GM10266 (cell line): ENCODE measurements around the gene PRDX3.

Experiments
- DNase-seq: peaks from one replicate; pipeline ENCODE4 v3.0.0; 2012; ENCODE audit errors: extremely low spot score
- TF ChIP-seq, protein P1 (sequence below): IDR thresholded peaks from 2 replicates; pipeline ENCODE4 v1.5.1; 2012; ENCODE audit warnings: mild to moderate bottlenecking, low read depth; ENCODE audit not compliant: control insufficient read depth, insufficient read depth; ENCODE audit errors: missing control alignments

The PRDX3 gene

DNA sequence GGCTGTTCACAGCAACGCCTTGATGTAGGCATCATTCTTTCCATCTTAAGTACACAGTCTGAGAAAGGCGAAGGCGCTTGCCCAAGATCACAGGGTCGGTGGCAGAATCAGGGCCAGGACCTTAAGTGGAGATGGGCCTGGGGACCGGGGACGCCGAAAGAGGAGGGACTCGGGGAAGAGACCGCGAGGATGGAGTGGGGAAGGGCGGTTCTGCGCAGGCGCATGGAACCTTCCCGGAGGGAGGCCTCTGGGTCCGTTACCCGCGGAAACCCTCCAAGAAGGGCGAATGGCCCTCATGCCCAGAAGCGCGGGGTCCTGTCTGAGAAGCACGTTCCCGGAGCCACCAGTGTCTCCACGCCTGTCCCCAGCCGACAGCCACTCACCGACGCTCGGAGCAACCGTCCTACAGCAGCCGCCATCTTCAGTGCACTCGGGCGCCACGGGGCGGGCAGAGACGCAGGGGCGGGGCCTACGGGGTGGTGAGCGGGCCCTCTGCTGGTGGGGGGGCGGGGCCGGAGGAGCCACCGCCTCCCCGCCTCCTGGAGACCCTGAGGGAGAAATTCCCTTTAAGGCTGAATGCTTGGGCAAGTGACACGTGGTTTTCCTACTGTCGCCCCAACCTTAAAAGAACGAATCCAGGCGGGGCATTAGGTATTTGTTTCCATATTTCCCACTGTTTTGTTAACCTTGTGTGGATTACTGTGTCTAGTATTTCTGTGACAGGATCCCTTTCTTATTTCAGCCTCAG, at the start of gene PRDX3:
PRDX3 (minus strand) TSS at position 441 of the 748 bp plus-strand sequence; CDS start at position 419, 22 bp downstream.
- TF ChIP-seq, protein P1, sequence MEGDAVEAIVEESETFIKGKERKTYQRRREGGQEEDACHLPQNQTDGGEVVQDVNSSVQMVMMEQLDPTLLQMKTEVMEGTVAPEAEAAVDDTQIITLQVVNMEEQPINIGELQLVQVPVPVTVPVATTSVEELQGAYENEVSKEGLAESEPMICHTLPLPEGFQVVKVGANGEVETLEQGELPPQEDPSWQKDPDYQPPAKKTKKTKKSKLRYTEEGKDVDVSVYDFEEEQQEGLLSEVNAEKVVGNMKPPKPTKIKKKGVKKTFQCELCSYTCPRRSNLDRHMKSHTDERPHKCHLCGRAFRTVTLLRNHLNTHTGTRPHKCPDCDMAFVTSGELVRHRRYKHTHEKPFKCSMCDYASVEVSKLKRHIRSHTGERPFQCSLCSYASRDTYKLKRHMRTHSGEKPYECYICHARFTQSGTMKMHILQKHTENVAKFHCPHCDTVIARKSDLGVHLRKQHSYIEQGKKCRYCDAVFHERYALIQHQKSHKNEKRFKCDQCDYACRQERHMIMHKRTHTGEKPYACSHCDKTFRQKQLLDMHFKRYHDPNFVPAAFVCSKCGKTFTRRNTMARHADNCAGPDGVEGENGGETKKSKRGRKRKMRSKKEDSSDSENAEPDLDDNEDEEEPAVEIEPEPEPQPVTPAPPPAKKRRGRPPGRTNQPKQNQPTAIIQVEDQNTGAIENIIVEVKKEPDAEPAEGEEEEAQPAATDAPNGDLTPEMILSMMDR = no peak

DNA sequence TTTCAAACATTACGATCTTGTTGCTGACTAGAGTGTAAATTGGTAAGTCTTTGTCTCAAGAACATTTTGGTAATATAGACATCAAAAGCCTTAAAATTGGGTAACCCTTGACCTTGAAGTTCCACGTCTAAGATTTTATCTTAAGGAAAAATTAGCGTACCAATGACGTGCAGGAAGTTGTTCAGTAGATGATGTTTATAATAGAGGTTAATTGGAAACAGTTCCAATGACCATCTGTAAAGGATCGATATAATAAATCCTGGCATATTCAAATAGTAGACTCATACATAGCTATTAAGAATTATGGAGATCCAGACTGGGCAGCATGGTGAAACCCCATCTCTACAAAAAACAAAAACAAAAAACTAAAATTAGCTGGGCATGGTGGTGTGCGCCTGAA, 49.2 kb upstream of the PRDX3 start:
- no peak for DNase-seq
- TF ChIP-seq, protein P1 = no peak

More for the DNA sequence above, at the start of gene PRDX3:
- peak; percentile 92 for DNase-seq

DNA sequence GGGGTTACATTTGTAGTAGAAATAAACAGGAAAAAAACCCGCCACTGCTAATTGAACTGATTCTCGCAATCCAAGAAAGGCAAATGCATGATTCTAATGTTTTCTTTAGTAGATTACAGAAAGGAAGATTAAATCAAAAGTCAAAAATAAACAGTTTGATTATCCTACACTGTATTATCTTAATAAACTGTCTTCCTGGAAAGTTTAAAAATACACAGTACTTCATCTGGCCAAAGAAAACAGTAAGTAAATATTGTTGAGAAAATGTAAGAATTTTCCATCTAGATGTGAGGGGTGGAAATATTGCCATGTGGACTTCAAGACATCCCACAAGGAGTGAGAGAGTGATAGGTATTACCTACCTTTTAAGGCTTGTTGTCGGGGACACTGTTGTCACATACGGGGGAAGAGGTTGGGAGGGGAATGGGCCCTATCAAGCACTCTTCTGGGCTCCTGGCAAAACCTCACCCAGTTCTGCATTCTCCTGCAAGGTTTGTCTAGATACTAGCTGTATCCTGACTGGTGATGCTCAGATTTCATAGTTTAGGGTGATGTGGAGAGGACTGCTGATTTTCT, 46.6 kb upstream of the PRDX3 start:
- TF ChIP-seq, protein P1 = no peak
- no peak for DNase-seq

DNA sequence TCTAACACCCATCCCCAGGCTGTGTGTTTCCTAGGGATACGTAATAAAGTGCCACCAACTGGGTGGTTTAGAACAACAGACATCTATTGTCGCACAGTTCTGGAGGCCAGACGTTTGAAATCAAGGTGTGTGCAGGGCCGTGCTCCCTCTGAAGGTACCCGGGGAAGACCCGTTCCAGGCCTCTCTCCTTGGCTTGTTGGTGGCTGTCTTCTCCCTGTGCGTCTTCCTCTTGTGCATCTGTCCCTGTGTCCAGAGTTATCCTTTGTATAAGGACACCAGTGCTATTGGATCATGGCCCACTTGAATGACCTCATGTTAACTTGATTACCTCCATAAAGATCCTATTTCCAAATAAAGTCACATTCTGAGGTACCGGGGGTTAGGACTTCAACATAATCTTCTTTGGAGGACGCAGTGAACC, 44.4 kb upstream of the PRDX3 start:
- TF ChIP-seq, protein P1 = no peak
- DNase-seq = no peak

DNA sequence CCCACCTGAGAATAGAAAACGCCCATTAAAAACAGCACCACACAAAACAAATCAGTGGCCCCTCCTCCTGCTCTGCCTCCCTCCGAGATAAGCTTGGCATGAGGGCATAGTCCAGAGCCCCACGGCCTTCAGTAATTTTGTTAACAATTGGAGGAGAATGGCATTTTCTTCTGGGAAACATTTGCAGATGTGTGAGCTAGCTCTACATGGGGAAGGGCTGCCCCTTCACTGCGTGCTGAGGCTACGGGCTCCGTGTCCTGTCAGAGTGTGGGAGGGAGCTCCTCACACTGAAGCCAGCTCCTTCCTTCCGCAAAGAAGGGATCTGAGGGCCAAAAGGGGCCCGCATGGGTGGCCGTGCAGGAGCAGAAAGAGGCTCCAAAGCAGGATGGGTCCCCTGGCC, 43.9 kb upstream of the PRDX3 start:
- TF ChIP-seq, protein P1 = no peak
- no peak for DNase-seq

DNA sequence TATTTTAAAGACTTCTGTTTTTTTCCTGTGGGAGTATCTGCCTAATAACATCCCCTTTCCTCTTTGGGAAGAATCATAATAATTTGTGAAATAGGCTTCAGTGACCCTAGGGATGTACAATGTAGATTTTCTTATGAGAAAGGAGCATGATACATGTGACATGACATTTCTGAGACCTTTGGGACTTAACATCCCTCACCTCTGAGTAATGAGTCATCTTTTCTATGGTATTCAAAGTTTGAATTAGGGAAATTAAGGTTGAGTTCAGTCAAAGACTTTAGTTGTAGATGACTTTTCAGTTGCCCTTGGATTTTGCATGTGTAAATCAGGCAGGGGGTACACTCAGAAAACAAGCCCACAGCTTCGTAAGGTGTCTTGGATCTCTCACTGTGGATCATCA, 43.1 kb upstream of the PRDX3 start:
- DNase-seq = no peak
- TF ChIP-seq, protein P1 = no peak

DNA sequence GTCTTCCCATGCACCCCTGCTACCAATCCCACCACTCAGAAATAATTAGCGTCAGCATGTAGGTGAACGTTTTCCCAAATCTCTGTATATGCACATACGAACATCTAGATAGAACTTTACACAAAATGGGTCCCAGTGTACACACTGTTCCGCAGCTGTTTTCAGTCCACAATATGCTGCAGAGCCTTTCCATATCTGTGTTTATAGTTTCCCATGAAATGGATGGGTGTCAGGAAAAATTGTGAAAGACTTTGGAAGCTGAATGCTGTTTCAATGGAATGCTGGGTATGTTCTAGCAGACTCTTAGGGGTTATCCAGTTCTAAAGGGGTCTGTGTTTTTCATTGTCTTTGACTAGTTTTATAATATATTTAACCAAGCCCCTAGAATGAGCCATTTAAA, 42.6 kb upstream of the PRDX3 start:
- TF ChIP-seq, protein P1 = no peak
- no peak for DNase-seq
